Activated T-cell treated with anti-CD3 and anti-CD28 coated beads for 4 hours (primary cell): ENCODE data around the gene FGD3.
A peak's percentile ranks its signal among the peaks of the same experiment; 100 is the strongest.
"Not testable (repeated sequence)": the region's sequence is repeated elsewhere in the genome, so short reads cannot be mapped to it uniquely, and the experiment has no call there.

Experiments
- DNase-seq: peaks from one replicate; pipeline ENCODE4 v3.0.0-alpha.2; 2020

FGD3 gene

DNA sequence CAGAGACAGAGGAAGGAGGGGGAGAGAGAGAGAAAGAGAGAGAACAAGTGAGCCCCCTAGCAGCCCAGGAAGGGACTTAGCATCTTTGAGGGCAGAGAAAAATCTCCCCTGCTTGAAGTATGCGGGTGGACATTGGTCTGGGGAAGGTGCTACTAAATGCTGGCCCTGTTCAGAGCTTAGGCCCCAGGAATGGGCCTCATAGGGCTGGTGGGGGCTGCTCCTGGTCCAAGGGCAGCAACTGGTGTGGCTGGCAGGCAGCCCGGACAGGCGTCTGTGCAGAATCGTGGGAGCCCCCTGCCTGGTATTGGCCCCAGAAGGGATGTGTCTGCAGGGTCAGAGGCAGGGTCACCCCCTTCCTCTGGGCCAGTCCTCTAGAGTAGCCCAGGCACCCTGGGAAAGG, 63.4 kb downstream of the FGD3 start:
- no peak for DNase-seq

- DNase-seq = no peak
Observed at GRCh38 chr9:93011114-93011513, 63.8 kb downstream of the FGD3 start.

GRCh38 chr9:93012963-93013855, 65.9 kb downstream of the FGD3 start:
- no peak for DNase-seq

DNA sequence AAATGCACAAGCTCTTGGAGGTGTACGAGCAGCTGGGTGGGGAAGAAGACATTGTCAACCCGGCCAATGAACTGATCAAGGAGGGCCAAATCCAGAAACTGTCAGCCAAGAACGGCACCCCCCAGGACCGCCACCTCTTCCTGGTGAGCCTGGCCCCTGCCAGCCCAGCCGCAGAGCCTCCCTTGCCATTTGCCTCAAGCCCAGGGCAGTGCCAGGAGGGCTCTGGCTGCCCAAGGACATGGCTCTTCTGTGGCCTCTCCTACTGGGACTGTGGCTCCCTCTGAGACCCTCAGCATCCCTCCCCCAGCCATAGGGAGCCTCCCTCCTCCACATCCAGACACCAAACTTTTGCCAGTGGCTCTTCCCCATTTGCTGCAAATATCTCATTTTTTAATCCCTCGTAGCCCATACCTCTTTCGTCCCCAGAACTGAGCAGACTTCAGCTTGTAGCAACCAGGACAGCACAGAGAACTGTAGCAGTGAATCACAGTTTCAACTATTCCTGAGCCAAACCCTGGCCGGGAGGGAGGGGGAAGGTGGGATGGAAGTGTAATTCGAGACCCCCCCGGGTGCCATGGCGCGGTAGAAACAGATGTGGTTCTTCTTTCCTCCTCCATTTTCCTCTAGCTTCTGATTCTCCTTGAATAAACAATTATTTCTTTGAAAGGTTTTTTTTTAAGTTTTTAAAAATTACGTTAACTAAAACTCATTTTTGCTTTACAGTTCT, 66.7 kb downstream of the FGD3 start:
- DNase-seq = no peak

GRCh38 chr9:93015190-93015589, 67.9 kb downstream of the FGD3 start:
- DNase-seq = not testable (repeated sequence)

GRCh38 chr9:93017621-93018020, 70.3 kb downstream of the FGD3 start:
- no peak for DNase-seq

GRCh38 chr9:93020151-93020550, 72.8 kb downstream of the FGD3 start:
- DNase-seq = no peak

- no peak for DNase-seq
Observed at GRCh38 chr9:93020771-93021670, 73.7 kb downstream of the FGD3 start.

- no peak for DNase-seq
Observed at GRCh38 chr9:93022066-93022465, 74.7 kb downstream of the FGD3 start.

DNA sequence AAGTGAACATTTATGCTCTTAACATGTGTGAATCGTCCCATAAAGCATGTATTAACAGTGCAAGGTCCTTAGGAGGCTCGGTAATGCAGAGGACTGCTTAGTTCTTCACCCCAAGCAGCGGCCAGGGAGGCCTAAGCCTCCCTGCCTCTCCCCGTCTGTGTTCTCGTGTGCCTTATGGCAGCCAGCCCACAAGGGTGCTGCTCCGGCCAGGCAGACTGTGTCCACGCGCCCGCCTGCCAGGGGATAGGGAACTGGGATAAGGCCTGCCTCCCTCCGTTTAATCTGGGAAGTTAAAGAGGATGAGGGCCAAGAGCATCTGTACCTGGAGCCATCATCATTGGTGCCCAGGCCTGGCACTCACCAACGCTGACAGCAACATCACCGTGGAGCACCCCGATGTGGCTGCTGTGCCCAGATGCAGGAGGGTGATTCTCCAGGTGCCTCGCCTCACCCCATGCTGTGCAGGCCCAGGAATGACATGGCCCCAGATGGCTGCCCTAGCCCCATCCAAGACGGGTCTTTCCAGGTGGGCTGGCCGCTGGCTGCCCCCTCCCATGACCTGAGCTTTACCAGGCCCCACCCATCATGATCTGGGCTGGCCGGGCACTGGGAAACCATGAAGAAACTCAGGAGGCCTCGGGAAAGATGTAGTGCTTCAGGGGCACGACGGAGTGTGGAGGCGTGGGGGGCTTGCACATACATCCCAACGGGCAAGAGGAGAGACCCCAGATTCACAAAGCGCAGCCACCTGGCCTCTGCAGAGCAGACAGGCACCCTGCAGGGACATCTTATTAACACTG, 75.6 kb downstream of the FGD3 start:
- no peak for DNase-seq

- no peak for DNase-seq
Observed at GRCh38 chr9:93023521-93023815, 76.1 kb downstream of the FGD3 start.

DNA sequence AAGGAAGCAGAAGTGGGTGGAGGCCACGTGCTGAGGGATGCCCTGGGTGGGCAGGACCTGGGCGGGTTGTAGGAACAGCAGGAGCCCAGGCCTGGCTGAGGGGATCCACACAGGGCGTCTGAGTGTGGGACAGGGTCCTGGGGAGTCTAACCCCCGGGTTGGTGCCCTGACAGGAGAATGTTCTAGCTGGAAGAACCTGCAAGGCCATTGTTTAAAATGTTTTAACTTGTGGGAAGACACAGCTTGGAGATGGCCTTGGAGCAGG, 77.3 kb downstream of the FGD3 start:
- DNase-seq = no peak

DNA sequence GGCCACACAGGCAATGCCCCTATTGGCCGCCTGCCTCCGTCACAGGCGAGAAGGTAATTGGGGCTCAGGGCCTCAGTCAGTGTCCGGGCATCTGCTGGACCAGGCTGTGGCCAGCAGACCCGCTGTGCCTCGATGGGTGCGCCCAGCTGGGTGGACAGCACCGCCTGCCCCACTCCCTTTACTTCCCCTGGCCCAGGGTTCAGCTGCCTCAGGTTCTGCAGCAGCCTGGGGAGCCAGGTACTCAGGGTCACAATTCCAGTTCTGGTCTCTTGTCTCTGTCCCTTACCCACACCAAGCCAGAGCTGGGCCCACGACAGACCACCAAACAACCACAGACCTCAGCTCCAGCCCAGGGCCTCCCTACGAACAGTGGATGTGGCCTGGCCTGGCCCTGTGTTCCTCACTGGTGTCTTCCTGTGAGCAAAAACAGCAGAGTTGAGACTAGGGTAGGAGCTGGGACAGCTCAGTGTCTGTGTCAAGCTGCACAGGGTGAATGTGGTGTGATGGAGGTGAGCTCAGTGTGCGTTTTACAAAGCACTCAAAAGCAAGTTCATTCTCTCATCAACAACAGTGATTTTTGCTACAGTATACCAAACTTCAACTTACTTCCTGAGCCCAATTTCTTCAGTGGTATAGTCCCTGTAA, 77.8 kb downstream of the FGD3 start:
- no peak for DNase-seq

DNA sequence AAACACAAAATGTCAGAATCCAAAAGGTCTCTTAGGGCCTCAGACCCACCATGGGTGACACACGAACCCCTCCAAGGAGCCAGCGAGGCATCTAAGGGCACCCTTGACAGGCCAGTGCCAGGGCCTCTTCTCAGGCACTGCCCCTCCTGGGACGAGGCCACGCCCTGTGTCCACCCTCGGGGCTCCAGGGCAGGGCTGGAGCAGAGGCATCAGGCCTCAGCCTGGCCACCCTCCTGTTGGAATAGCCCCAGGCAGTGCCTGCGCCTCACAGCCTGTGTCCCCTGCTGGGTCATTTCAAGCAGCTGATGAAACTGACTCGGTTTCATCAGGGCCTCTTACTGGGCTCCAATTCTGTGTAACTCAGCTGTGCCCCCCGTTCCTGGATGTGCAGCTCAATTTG, 78.4 kb downstream of the FGD3 start:
- no peak for DNase-seq

GRCh38 chr9:93026640-93027039, 79.3 kb downstream of the FGD3 start:
- DNase-seq = no peak

- DNase-seq = no peak
Observed at GRCh38 chr9:93027750-93028149, 80.4 kb downstream of the FGD3 start.

DNA sequence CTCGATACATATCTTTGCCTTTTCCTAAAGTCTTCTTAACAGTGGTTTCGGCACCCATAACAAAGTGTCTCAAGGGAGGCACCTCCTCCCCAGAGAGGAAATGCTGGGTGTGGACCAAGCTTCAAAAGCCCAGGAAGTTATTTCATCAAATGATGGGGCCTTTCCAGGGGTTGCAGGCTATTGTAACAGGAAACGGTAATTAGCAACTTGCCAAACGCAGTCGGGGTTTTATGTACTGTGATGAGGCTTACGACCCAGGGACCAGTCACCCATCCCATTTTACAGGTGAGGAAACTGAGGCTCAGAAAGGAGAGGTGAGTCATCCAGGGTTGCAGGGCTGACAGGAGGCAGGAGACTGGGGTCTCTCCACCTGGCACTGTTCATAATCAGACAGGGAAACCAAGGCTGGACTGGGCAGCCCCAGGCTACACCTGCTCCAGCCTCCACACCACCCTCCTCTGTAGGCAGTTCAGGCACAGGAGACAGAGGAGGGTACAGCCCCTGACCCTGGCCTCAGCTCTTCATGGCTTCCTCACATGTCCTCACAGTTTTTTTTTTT, 81.2 kb downstream of the FGD3 start:
- peak; percentile 33 for DNase-seq

- DNase-seq = no peak
Observed at GRCh38 chr9:93030642-93031628, 83.6 kb downstream of the FGD3 start.

- DNase-seq = no peak
Observed at GRCh38 chr9:93031629-93032430, 84.5 kb downstream of the FGD3 start.

GRCh38 chr9:93032545-93032944, 85.2 kb downstream of the FGD3 start:
- DNase-seq = no peak
